ENCODE data around the gene HPF1. TPM values are rescaled to one million over a fixed set of nuclear protein-coding genes. Genes with fewer than 3 reads are reported as not detected.

The HPF1 gene
- total RNA-seq, 2 experiments from 2014 or later = 20.4 to 28.2 TPM

- no peak for ATAC-seq
- Mint-ChIP-seq H3K27ac (no peak overlapping the region), H3K36me3 (ENCODE audit: low read depth) (no peaks in the 10 kb centered on the region), H3K4me3 (no peak overlapping the region), H3K9me3 (no peaks in the 10 kb centered on the region), H3K27me3 (no peaks in the 10 kb centered on the region), H3K4me1 (ENCODE audit: low read depth) (no peaks in the 10 kb centered on the region)
- intact Hi-C loops (cut with micrococcal nuclease) = no loop called here
- POLR2A ChIA-PET = interaction anchor here (1.3 kb wide), 1 partner anchor 150 kb away, joined by 3 read pairs; no protein-coding TSS in a partner anchor
- no peak for DNase-seq
- no peak for TF ChIP-seq CTCF (IDR thresholded peaks at IDR 0.05)
- CTCF ChIA-PET = interaction anchor here (2.4 kb wide), 1 partner anchor 9 kb away, joined by 9 read pairs; no protein-coding TSS in a partner anchor
These were observed 9.0 kb upstream of the HPF1 start for GRCh38 chr4:169766741-169767140.

GRCh38 chr4:169765835-169766234 lies 8.1 kb upstream of the HPF1 start:
- no peaks in the 10 kb centered on the region for H3K9me3 Mint-ChIP-seq
- no peak for TF ChIP-seq CTCF (IDR thresholded peaks at IDR 0.05)
- ChIA-PET CTCF (interaction anchor here (2.4 kb wide), 1 partner anchor 10 kb away, joined by 9 read pairs; no protein-coding TSS in a partner anchor), POLR2A (interaction anchor here (0.8 to 1.3 kb wide), 2 partner anchors 150 to 153 kb away, joined by 3 read pairs; no protein-coding TSS in a partner anchor)
- H3K36me3 Mint-ChIP-seq (ENCODE audit: low read depth) = no peaks in the 10 kb centered on the region
- intact Hi-C loops (cut with micrococcal nuclease) = no loop called here
- no peaks in the 10 kb centered on the region for H3K4me1 Mint-ChIP-seq (ENCODE audit: low read depth)
- DNase-seq = no peak
- H3K4me3 Mint-ChIP-seq = no peak overlapping the region
- no peaks in the 10 kb centered on the region for H3K27me3 Mint-ChIP-seq
- ATAC-seq = no peak
- no peak overlapping the region for H3K27ac Mint-ChIP-seq

GRCh38 chr4:169761846-169762245 lies 4.1 kb upstream of the HPF1 start:
- ChIA-PET CTCF (no interaction called here), POLR2A (no interaction called here)
- intact Hi-C loops (cut with micrococcal nuclease) = no loop called here
- no peak overlapping the region for H3K4me3 Mint-ChIP-seq
- DNase-seq (no peak), ATAC-seq (no peak)
- no peaks in the 10 kb centered on the region for H3K27me3 Mint-ChIP-seq
- peaks cover 2% of the 10 kb centered on the region for H3K4me1 Mint-ChIP-seq (ENCODE audit: low read depth)
- H3K27ac Mint-ChIP-seq = no peak overlapping the region
- no peaks in the 10 kb centered on the region for H3K36me3 Mint-ChIP-seq (ENCODE audit: low read depth)
- no peak for TF ChIP-seq CTCF (IDR thresholded peaks at IDR 0.05)
- H3K9me3 Mint-ChIP-seq = no peaks in the 10 kb centered on the region

DNA sequence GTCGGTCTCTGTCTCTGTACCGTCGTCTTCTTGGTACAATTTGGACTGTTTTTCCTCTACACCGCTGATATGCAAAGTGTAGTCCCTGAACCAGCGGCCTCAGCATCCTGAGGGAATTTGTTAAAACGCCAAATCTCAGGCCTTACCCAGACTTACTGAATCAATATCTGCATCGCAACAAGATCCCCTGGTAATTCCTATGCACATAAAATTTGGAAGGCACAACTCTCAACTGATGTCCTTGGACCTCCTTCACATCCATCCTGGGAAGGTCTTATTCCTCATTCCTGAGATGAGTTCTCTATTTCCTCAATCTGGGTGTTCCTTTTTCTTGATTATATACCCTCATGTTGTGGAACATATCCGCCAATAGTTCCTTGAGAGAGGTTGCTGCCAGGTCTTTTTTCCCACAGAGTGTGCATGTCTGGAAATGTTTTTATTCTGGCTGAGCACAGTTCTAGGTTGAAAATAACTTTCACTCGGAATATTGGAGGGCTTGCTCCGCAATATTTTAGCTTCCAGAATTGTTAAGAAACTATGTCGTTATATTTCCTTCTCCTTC lies 738 bp upstream of the HPF1 start:
- no peak for DNase-seq
- no peak for ATAC-seq
- intact Hi-C loops (cut with micrococcal nuclease) = loop anchor here (5.0 kb wide), 1 partner anchor 141 kb away; no protein-coding TSS in a partner anchor
- H3K27ac Mint-ChIP-seq = no peak overlapping the region
- ChIA-PET POLR2A (no interaction called here), CTCF (no interaction called here)
- peaks cover 17% of the 10 kb centered on the region for H3K4me1 Mint-ChIP-seq (ENCODE audit: low read depth)
- H3K27me3 Mint-ChIP-seq = no peaks in the 10 kb centered on the region
- no peak for TF ChIP-seq CTCF (IDR thresholded peaks at IDR 0.05)
- no peaks in the 10 kb centered on the region for H3K36me3 Mint-ChIP-seq (ENCODE audit: low read depth)
- peak overlapping the region; percentile 97 for H3K4me3 Mint-ChIP-seq
- no peaks in the 10 kb centered on the region for H3K9me3 Mint-ChIP-seq

DNA sequence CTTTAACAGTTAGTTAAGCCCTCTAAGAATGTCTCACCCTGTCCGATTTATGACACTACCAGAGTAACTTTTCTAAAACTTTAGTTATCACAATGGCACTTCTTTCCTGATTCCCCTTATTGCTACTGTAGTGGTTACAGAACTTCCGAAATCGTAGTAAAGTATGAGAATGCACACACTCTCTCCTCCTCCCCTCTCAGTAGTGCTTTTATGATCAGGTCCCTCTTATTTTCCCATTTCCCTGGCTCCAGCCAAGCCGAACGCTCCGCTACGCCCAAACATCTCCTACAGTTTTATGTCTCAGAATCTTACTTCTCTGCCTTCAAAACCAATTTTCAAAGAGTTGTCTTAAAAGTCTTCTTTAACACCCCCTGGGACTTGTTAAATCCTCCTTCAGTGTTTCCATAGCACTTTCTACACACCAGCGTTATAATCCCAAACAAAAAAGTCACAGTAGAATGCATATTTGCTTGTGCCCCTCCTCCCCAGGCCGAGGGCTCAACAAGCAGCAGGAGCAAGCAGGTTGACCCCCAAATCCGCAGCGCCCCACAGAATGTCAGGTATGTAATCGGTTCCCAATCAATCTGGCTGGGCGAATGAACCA lies 671 bp downstream of the HPF1 start:
- POLR2A ChIA-PET = interaction anchor here (1.3 kb wide), 1 partner anchor 97 kb away, joined by 3 read pairs; no protein-coding TSS in a partner anchor

More for the DNA sequence above, 671 bp downstream of the HPF1 start:
- no peak for TF ChIP-seq CTCF (IDR thresholded peaks at IDR 0.05)
- H3K27me3 Mint-ChIP-seq = no peaks in the 10 kb centered on the region
- intact Hi-C loops (cut with micrococcal nuclease) = loop anchor here (5.0 kb wide), 1 partner anchor 140 kb away; no protein-coding TSS in a partner anchor
- H3K4me1 Mint-ChIP-seq (ENCODE audit: low read depth) = peaks cover 17% of the 10 kb centered on the region
- no peaks in the 10 kb centered on the region for H3K9me3 Mint-ChIP-seq
- ATAC-seq = peak; percentile 9
- CTCF ChIA-PET = no interaction called here
- peaks cover 4% of the 10 kb centered on the region for H3K36me3 Mint-ChIP-seq (ENCODE audit: low read depth)
- DNase-seq = no peak
- H3K27ac Mint-ChIP-seq = peak overlapping the region; percentile 77
- H3K4me3 Mint-ChIP-seq = peak overlapping the region; percentile 97

All from activated CD8-positive, alpha-beta T cell treated with anti-CD3 and anti-CD28 coated beads for 36 hours (primary cell).